Gastroesophageal sphincter (tissue), 4 donors: ENCODE data around the gene MTMR4. TPM values are rescaled to one million over a fixed set of nuclear protein-coding genes. Genes with fewer than 3 reads are reported as not detected.
"Not testable (repeated sequence)": the region's sequence is repeated elsewhere in the genome, so short reads cannot be mapped to it uniquely, and the experiment has no call there.

ENCODE experiments used
- ATAC-seq: fragments of 150-250 bp; one replicate; pipeline ENCODE4 v1.9.1; 2016; ENCODE audit warnings: mild to moderate bottlenecking, moderate library complexity
- H3K27ac ChIP-seq, 4 donors: fragments of 200-600 bp; sonication (generic) in 3 of 4; 1 replicate in 3 of 4; 2 replicates in 1 of 4; pipeline ENCODE4 v1.5.1; 2016 to 2019
- H3K27me3 ChIP-seq: fragments of 200-600 bp; sonication (generic); one replicate; pipeline ENCODE4 v1.5.1; 2019
- H3K36me3 ChIP-seq, 2 donors: fragments of 200-600 bp; sonication (generic); one replicate each; pipeline ENCODE4 v1.5.1; 2019; ENCODE audit warnings: control low read depth in 1 of 2
- H3K4me1 ChIP-seq, 3 donors: fragments of 200-600 bp; sonication (generic); 1 replicate in 2 of 3; 2 replicates in 1 of 3; pipeline ENCODE4 v1.5.1; 2016 to 2019; ENCODE audit warnings: control low read depth in 2 of 3
- H3K4me3 ChIP-seq, 2 donors: fragments of 200-600 bp; sonication (generic); one replicate each; pipeline ENCODE4 v1.5.1; 2019; ENCODE audit warnings: mild to moderate bottlenecking in 1 of 2, moderate library complexity in 1 of 2
- H3K9me3 ChIP-seq, 3 donors: fragments of 200-600 bp; sonication (generic); one replicate each; pipeline ENCODE4 v1.5.1; 2017 to 2019; ENCODE audit warnings: control low read depth in 2 of 3
- CTCF ChIP-seq, 4 experiments: fragments of 200-600 bp in 2 of 4; fragments of 450-650 bp in 2 of 4; sonication (generic) in 1 of 4; IDR thresholded peaks; one replicate each; pipeline ENCODE4 v1.5.1; 2017 to 2019; ENCODE audit warnings: antibody characterized with exemption in 4 of 4, mild to moderate bottlenecking in 2 of 4, moderate library complexity in 2 of 4
- EP300 ChIP-seq: sonication (generic); formaldehyde crosslinking; IDR thresholded peaks from one replicate; pipeline ENCODE4 v1.6.1; 2017; ENCODE audit warnings: antibody characterized with exemption, mild to moderate bottlenecking
- POLR2A ChIP-seq, 2 donors: fragments of 450-650 bp; IDR thresholded peaks; one replicate each; pipeline ENCODE4 v1.6.1; 2017; ENCODE audit warnings: antibody characterized with exemption in 2 of 2, mild to moderate bottlenecking in 2 of 2, moderate library complexity in 1 of 2
- POLR2AphosphoS5 ChIP-seq: sonication (generic); formaldehyde crosslinking; IDR thresholded peaks from one replicate; pipeline ENCODE4 v1.6.1; 2017; ENCODE audit warnings: antibody characterized with exemption
- WGBS, 2 donors: methylation state at CpG; one replicate each; pipeline ENCODE4 v1.1.5; 2018; ENCODE audit warnings: low coverage in 1 of 2; 5-methylcytosine and 5-hydroxymethylcytosine counted together
- total RNA-seq, 4 donors: library from RNA; depleted of rRNA; stranded (reverse); fragments of >200 nt; gene quantifications; one replicate each; pipeline ENCODE4 v1.1.0, GENCODE V29; 2016

Gene MTMR4
- 10 to 100 TPM; 31.6 to 36.5 (median 35.3) TPM for total RNA-seq

- H3K27ac ChIP-seq: peak within 1 kb of the TSS; percentile 32 to 99 (median 84)
- H3K4me1 ChIP-seq: peaks cover 0 to 53% (median 23%) of the 10 kb centered on the region in 3 donors
- TF ChIP-seq POLR2AphosphoS5: no peak
- peak; percentile 13 to 18 for TF ChIP-seq POLR2A (IDR thresholded peaks at IDR 0.05)
- TF ChIP-seq EP300: no peak
- no peak for TF ChIP-seq CTCF (IDR thresholded peaks at IDR 0.05)
- no peaks in the 10 kb centered on the region for H3K9me3 ChIP-seq
- WGBS, 2 donors: 0% methylated on average over 9 of the region's 64 CpGs
- H3K27me3 ChIP-seq: no peaks in the 10 kb centered on the region
- peak; percentile 41 for ATAC-seq
- peak within 1 kb of the TSS; percentile 31 to 75 for H3K4me3 ChIP-seq
- peaks cover 0 to 40% of the 10 kb centered on the region in 2 donors for H3K36me3 ChIP-seq
Measured at GRCh38 chr17:58513965-58514769, at the start of gene MTMR4. Gene MTMR4, minus strand, starts transcription at chr17:58514638. Its CDS starts 231 bp downstream, at chr17:58514407.

DNA sequence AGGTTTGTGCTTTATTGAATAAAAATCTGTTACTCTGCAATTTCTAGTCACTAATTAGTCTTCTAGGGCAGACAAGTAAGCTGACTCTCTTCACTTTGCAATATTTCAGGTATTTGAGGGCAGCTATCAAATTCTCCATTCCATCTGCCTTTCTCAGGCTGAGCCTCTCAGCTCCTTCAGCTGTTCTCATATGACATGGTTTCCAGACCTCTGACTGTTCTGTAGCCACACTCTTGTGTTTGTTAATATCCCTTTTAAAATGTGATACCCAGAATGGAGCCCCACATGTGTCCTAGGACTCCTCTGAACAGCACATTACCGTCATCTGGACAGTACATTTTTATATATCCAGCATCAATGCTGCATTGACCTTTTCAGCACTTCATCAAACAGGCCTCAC, 46.1 kb upstream of the MTMR4 start:
- Histone ChIP-seq H3K27ac (no peak overlapping the region), H3K4me1 (no peaks in the 10 kb centered on the region), H3K36me3 (no peaks in the 10 kb centered on the region), H3K4me3 (no peak overlapping the region), H3K9me3 (no peaks in the 10 kb centered on the region), H3K27me3 (no peaks in the 10 kb centered on the region)
- 50 to 77% methylated on average over 1 of the region's 1 CpG for WGBS, 2 donors
- no peak for ATAC-seq
- TF ChIP-seq POLR2A (IDR thresholded peaks at IDR 0.05) (no peak), EP300 (no peak), POLR2AphosphoS5 (no peak), CTCF (IDR thresholded peaks at IDR 0.05) (no peak)

DNA sequence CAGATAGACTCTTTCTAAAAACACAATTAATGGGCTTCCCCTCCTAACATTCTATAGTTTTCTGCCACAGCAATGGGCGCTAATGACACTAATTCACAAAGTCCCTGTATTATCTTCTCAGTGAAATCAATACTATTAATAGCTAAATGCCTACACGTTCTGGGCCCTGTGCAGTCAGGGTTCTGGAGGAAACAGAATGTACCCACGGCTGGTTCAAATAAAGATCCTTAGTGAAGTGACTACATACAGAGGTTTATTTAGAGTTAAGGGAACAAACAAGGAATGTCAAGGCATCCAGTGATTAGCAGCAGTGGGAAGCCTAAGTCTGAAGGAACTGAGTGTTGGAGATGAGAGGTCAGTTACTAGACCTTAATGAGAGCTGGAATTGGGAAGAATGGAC, 43.5 kb upstream of the MTMR4 start:
- no peaks in the 10 kb centered on the region for H3K9me3 ChIP-seq
- no peak for TF ChIP-seq POLR2AphosphoS5
- TF ChIP-seq EP300: no peak
- no peak for TF ChIP-seq CTCF (IDR thresholded peaks at IDR 0.05)
- no peak for TF ChIP-seq POLR2A (IDR thresholded peaks at IDR 0.05)
- no peak overlapping the region for H3K27ac ChIP-seq
- no peaks in the 10 kb centered on the region for H3K4me1 ChIP-seq
- H3K4me3 ChIP-seq: no peak overlapping the region
- no peaks in the 10 kb centered on the region for H3K27me3 ChIP-seq
- 62 to 78% methylated on average over 3 of the region's 3 CpGs for WGBS, 2 donors
- H3K36me3 ChIP-seq: no peaks in the 10 kb centered on the region
- ATAC-seq: no peak

- H3K4me1 ChIP-seq: no peaks in the 10 kb centered on the region
- H3K4me3 ChIP-seq: no peak overlapping the region
- WGBS, 2 donors: 29 to 77% methylated on average over 4 to 5 of the region's 5 CpGs
- H3K27me3 ChIP-seq: no peaks in the 10 kb centered on the region
- ATAC-seq: no peak
- no peaks in the 10 kb centered on the region for H3K36me3 ChIP-seq
- no peak overlapping the region for H3K27ac ChIP-seq
- no peaks in the 10 kb centered on the region for H3K9me3 ChIP-seq
- TF ChIP-seq EP300: no peak
- no peak for TF ChIP-seq POLR2AphosphoS5
Measured at GRCh38 chr17:58556833-58557250, 42.4 kb upstream of the MTMR4 start.

GRCh38 chr17:58555109-58555508, 40.7 kb upstream of the MTMR4 start:
- 81% methylated on average over 3 of the region's 3 CpGs; no CpG with 5 or more reads in 1 of the 2 donors for WGBS, 2 donors
- H3K36me3 ChIP-seq, H3K9me3 ChIP-seq, H3K27ac ChIP-seq, H3K27me3 ChIP-seq, ATAC-seq, H3K4me1 ChIP-seq, H3K4me3 ChIP-seq: not testable (repeated sequence)

- Histone ChIP-seq H3K9me3 (no peaks in the 10 kb centered on the region), H3K27ac (no peak overlapping the region), H3K27me3 (peaks cover 3% of the 10 kb centered on the region), H3K36me3 (no peaks in the 10 kb centered on the region), H3K4me1 (no peaks in the 10 kb centered on the region), H3K4me3 (no peak overlapping the region)
- TF ChIP-seq POLR2AphosphoS5 (no peak), POLR2A (IDR thresholded peaks at IDR 0.05) (no peak), EP300 (no peak), CTCF (IDR thresholded peaks at IDR 0.05) (no peak)
- 71% methylated on average over 2 of the region's 2 CpGs; no CpG with 5 or more reads in 1 of the 2 donors for WGBS, 2 donors
- no peak for ATAC-seq
Measured at GRCh38 chr17:58541249-58541648, 26.8 kb upstream of the MTMR4 start.
